Choroid plexus epithelial cell (primary cell): ENCODE results near the gene PAPSS1.

ENCODE experiments used
- DNase-seq: peaks from one replicate; pipeline ENCODE4 v3.0.0-alpha.2; 2010; ENCODE audit warnings: low read depth
- H3K4me3 ChIP-seq: 2 replicates; pipeline ENCODE4 v1.5.1; 2011; ENCODE audit warnings: low read depth, mild to moderate bottlenecking, control low read depth, low read length, moderate library complexity
- TF ChIP-seq, protein P1 (sequence below): conservative IDR thresholded peaks from 2 replicates; pipeline ENCODE4 v1.5.1; 2011; ENCODE audit warnings: low read depth, mild to moderate bottlenecking, control low read depth, inconsistent platforms, low read length, moderate library complexity

The PAPSS1 gene

DNA sequence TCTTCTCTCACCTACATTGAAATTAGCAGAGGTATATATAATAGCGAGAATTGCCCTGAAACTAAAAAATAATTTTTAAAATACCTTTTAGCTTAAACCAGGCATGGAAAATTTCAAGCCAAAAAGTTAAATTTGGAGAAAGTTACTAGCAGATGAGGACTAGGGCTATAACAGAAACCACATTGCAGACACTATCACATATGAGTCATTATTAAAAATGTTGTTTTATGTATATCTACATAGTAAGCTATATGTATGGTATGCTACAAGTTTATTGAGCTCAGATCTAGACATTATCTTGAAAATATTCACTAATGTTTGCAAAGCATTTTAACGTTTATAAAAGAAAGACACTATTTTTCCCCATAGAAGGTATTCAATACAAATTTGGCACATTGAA lies 147.8 kb downstream of the PAPSS1 start:
- no peak for DNase-seq
- TF ChIP-seq, protein P1, sequence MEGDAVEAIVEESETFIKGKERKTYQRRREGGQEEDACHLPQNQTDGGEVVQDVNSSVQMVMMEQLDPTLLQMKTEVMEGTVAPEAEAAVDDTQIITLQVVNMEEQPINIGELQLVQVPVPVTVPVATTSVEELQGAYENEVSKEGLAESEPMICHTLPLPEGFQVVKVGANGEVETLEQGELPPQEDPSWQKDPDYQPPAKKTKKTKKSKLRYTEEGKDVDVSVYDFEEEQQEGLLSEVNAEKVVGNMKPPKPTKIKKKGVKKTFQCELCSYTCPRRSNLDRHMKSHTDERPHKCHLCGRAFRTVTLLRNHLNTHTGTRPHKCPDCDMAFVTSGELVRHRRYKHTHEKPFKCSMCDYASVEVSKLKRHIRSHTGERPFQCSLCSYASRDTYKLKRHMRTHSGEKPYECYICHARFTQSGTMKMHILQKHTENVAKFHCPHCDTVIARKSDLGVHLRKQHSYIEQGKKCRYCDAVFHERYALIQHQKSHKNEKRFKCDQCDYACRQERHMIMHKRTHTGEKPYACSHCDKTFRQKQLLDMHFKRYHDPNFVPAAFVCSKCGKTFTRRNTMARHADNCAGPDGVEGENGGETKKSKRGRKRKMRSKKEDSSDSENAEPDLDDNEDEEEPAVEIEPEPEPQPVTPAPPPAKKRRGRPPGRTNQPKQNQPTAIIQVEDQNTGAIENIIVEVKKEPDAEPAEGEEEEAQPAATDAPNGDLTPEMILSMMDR: no peak
- no peak overlapping the region for H3K4me3 ChIP-seq

DNA sequence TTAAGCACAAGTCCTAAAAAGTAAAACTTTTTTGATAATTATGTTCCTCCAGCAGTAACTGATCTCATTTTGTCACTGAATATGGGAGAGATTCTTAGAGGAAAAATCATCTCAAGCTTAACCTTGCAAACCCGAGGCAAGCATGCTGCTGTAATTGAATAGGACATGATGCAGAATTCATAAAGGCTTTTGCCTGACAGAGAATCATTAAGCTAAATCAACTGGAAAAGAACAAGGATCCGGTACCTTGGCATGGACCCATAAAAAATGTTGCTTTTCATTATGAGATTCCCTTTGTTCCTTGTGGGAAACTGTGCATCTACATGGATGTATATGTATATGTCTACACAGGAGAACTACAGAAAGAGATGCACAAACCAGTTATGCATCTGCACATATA lies 149.1 kb downstream of the PAPSS1 start:
- DNase-seq: no peak
- H3K4me3 ChIP-seq: no peak overlapping the region
- TF ChIP-seq, protein P1: no peak

DNA sequence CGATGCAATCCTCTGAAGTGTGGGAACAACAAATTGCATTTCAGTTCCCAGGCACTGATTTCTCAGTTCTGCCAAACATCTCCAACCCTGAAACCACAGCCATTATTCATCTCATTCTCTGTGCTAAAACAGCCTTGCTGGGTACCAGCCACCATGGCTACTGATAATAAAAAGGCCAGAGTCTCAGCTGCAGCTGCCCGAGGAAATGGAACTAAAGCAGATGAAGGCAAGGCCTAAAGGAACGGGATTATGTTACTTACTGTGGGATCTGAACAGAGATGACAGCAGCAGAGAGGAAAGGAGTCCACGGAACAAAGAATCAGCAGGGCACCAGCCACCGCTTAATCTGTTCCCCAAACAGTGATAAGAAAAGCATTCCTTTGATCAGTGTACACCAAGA lies 155.7 kb downstream of the PAPSS1 start:
- DNase-seq: peak; percentile 53
- H3K4me3 ChIP-seq: no peak overlapping the region
- TF ChIP-seq, protein P1: no peak
